OCI-LY7 (cell line): ENCODE measurements around the gene TNFSF15.

Experiments
- CTCF ChIP-seq: fragments of 200-600 bp; sonication (generic); conservative IDR thresholded peaks from 2 replicates; pipeline ENCODE4 v1.5.1; 2014; ENCODE audit warnings: mild to moderate bottlenecking, antibody characterized with exemption, low read length, moderate library complexity, mixed read lengths
- EZH2phosphoT487 ChIP-seq: fragments of 200-600 bp; sonication (generic); IDR thresholded peaks from 2 replicates; pipeline ENCODE4 v1.6.1; 2018; ENCODE audit warnings: low read depth, borderline replicate concordance, mild to moderate bottlenecking, mixed run types, antibody characterized with exemption, low read length, moderate library complexity, mixed read lengths

- TF ChIP-seq CTCF (no peak), EZH2phosphoT487 (no peak)
Observed at GRCh38 chr9:114855488-114855887, 49.6 kb upstream of the TNFSF15 start.
